GM06990 (cell line): ENCODE results near the gene RGS12.

Experiments used
- DNase-seq: peaks from one replicate; pipeline ENCODE4 v3.0.0-alpha.2; 2011; ENCODE audit not compliant: insufficient read length; ENCODE audit errors: extremely low read depth
- H3K27me3 ChIP-seq: replicated peaks from 2 replicates; pipeline ENCODE4 v1.6.0; 2011; ENCODE audit warnings: low read length; ENCODE audit not compliant: control insufficient read depth, insufficient read depth
- H3K36me3 ChIP-seq: 2 replicates; pipeline ENCODE4 v1.5.1; 2011; ENCODE audit warnings: low read length; ENCODE audit not compliant: control insufficient read depth, insufficient read depth
- H3K4me3 ChIP-seq: replicated peaks from 2 replicates; pipeline ENCODE4 v1.5.1; 2011; ENCODE audit warnings: low read depth, mild to moderate bottlenecking, control low read depth, low read length
- CTCF ChIP-seq: IDR thresholded peaks from 2 replicates; pipeline ENCODE4 v1.5.1; 2011; ENCODE audit warnings: low read length, control low read depth, mild to moderate bottlenecking, inconsistent platforms; ENCODE audit not compliant: insufficient read depth, poor library complexity, severe bottlenecking

Gene RGS12

GRCh38 chr4:3246458-3247398 lies 46.1 kb upstream of the RGS12 start:
- no peak for DNase-seq
- Histone ChIP-seq H3K36me3 (peaks cover 6% of the 10 kb centered on the region), H3K4me3 (no peak overlapping the region), H3K27me3 (no peaks in the 10 kb centered on the region)
- no peak for TF ChIP-seq CTCF

GRCh38 chr4:3247399-3248177 lies 45.2 kb upstream of the RGS12 start:
- no peak overlapping the region for H3K4me3 ChIP-seq
- H3K27me3 ChIP-seq: no peaks in the 10 kb centered on the region
- no peak for TF ChIP-seq CTCF
- DNase-seq: no peak
- H3K36me3 ChIP-seq: peaks cover 5% of the 10 kb centered on the region

- no peaks in the 10 kb centered on the region for H3K27me3 ChIP-seq
- peaks cover 5% of the 10 kb centered on the region for H3K36me3 ChIP-seq
- DNase-seq: no peak
- H3K4me3 ChIP-seq: no peak overlapping the region
- no peak for TF ChIP-seq CTCF
Observed at GRCh38 chr4:3248178-3248480, 44.7 kb upstream of the RGS12 start.

- H3K4me3 ChIP-seq: no peak within 1 kb of the TSS
- no peak for DNase-seq
- H3K27me3 ChIP-seq: no peaks in the 10 kb centered on the region
- H3K36me3 ChIP-seq: peaks cover 3% of the 10 kb centered on the region
- no peak for TF ChIP-seq CTCF
Observed at GRCh38 chr4:3248811-3249661, 43.8 kb upstream of the RGS12 start, which contains the start of gene MSANTD1. Gene MSANTD1 (plus strand): TSS chr4:3249159. CDS start chr4:3249223, 64 bp downstream.

- no peak for DNase-seq
- TF ChIP-seq CTCF: no peak
- peaks cover 2% of the 10 kb centered on the region for H3K36me3 ChIP-seq
- no peaks in the 10 kb centered on the region for H3K27me3 ChIP-seq
- H3K4me3 ChIP-seq: no peak overlapping the region
Observed at GRCh38 chr4:3249711-3250437, 42.9 kb upstream of the RGS12 start.
